Ishikawa (cell line): ENCODE data around the gene PRKCSH.
A peak's percentile ranks its signal among the peaks of the same experiment; 100 is the strongest.

ENCODE experiments used
- CEBPB ChIP-seq: IDR thresholded peaks from 2 replicates; pipeline ENCODE4 v1.6.1; 2012
- CREB1 ChIP-seq: IDR thresholded peaks from 2 replicates; pipeline ENCODE4 v1.6.1; 2012; ENCODE audit warnings: low read depth
- EGR1 ChIP-seq: IDR thresholded peaks from 2 replicates; pipeline ENCODE4 v1.6.1; 2012
- EP300 ChIP-seq: IDR thresholded peaks from 2 replicates; pipeline ENCODE4 v1.6.1; 2012; ENCODE audit warnings: borderline replicate concordance
- FOXM1 ChIP-seq: IDR thresholded peaks from 2 replicates; pipeline ENCODE4 v1.6.1; 2012; ENCODE audit warnings: low read depth, borderline replicate concordance
- NFIC ChIP-seq: IDR thresholded peaks from 2 replicates; pipeline ENCODE4 v1.6.1; 2012
- RAD21 ChIP-seq: IDR thresholded peaks from 2 replicates; pipeline ENCODE4 v1.6.1; 2012; ENCODE audit warnings: low read depth
- TAF1 ChIP-seq: IDR thresholded peaks from 2 replicates; pipeline ENCODE4 v1.6.1; 2012; ENCODE audit warnings: low read depth, mild to moderate bottlenecking
- TCF12 ChIP-seq: IDR thresholded peaks from 2 replicates; pipeline ENCODE4 v1.6.1; 2012; ENCODE audit warnings: low read depth
- TEAD4 ChIP-seq: IDR thresholded peaks from 2 replicates; pipeline ENCODE4 v1.6.1; 2012
- YY1 ChIP-seq: IDR thresholded peaks from 2 replicates; pipeline ENCODE4 v1.6.1; 2012; ENCODE audit warnings: low read depth
- ZBTB7A ChIP-seq: IDR thresholded peaks from 2 replicates; pipeline ENCODE4 v1.6.1; 2012; ENCODE audit warnings: low read depth
- TF ChIP-seq, protein P1 (sequence below): IDR thresholded peaks from 2 replicates; pipeline ENCODE4 v1.6.1; 2012
- TF ChIP-seq, protein P2 (sequence below): IDR thresholded peaks from 2 replicates; pipeline ENCODE4 v1.6.1; 2012; ENCODE audit warnings: low read depth, mild to moderate bottlenecking
- TF ChIP-seq, protein P3 (sequence below): IDR thresholded peaks from 2 replicates; pipeline ENCODE4 v1.6.1; 2012

The PRKCSH gene

DNA sequence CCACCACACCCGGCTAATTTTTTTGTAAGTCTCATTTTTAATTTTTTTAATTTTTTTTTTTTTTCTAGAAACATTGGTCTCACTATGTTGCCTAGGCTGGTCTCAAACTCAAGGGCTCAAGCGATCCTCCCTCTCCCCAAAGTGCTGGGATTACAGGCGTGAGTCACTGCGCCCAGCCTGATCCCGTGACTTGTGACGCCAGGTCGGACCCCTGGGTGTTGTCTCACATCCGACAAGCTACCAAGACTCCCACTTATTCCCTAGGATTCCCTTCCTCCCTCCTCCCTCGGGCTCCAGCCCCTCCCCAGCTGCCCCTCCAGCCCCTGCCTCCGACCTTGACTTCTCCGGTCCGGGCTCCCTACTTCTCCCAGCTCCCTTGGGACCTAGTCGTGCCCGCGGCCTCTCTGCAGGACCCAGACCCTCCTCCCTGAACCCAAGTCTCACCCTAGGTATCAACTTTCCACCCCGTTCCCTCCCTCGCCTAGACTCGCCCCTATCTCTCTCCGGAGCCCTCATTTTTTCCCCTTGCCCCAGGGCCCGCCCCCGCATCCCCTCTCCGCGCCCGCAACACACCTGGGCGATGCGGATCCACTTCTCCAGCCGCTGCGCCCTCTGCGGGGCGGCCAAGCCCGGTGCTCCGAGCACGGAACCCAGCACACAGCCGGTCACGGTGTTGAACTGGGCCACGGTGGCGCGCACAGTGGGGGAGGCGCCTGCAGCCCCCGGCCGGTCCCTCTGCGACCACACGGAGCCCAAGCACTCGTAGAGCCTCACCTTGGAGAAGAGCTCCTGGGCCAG, 29.4 kb upstream of the PRKCSH start:
- TF ChIP-seq EP300, result no peak
- TF ChIP-seq, protein P1, sequence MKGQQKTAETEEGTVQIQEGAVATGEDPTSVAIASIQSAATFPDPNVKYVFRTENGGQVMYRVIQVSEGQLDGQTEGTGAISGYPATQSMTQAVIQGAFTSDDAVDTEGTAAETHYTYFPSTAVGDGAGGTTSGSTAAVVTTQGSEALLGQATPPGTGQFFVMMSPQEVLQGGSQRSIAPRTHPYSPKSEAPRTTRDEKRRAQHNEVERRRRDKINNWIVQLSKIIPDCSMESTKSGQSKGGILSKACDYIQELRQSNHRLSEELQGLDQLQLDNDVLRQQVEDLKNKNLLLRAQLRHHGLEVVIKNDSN, result no peak

DNA sequence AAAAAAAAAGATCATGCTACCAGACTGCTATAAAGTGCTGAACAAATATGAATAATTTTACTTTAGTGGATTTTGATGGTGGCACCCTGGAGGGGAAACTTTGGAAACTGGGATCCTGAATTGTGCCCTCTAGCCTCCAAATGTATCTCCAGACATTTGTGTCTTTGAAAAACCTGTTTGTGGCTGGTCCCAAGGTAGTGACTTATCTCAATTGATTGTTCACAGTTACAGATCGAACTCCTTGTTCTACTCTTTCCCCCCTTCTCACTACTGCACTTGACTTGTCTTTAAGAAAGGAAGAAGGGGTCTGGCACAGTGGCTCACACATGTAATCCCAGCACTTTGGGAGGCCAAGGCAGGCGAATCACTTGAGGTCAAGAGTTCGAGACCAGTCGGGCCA, 26.8 kb upstream of the PRKCSH start:
- TF ChIP-seq EP300 (no peak), YY1 (no peak), TCF12 (no peak), ZBTB7A (no peak), CEBPB (no peak), FOXM1 (no peak), CREB1 (no peak), RAD21 (no peak), TEAD4 (no peak), NFIC (no peak), EGR1 (no peak)
- TF ChIP-seq, protein P1, result no peak

DNA sequence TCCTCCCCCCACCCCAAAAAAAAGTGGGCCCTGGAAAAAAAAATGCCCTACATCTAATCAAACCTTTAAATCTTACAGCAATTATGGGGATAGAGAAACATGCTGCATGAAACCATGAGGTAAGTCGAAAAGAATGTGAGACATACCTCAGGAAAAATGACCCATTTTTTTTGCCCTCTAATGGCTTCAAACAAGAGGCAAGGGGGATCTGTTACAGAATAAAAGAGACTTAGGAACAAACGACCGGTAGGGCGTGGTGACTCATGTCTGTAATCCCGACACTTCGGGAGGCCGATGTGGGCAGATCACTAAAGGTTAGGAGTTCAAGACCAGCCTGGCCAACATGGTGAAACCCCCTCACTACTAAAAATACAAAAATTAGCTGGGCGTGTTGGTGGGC, 24.8 kb upstream of the PRKCSH start:
- TF ChIP-seq ZBTB7A, result no peak
- TF ChIP-seq CREB1, result no peak
- TF ChIP-seq EP300, result peak; percentile 14; the same call in 1 of the 2 replicates
- TF ChIP-seq TCF12, result no peak
- no peak for TF ChIP-seq RAD21
- no peak for TF ChIP-seq CEBPB
- TF ChIP-seq TEAD4, result peak; percentile 59

DNA sequence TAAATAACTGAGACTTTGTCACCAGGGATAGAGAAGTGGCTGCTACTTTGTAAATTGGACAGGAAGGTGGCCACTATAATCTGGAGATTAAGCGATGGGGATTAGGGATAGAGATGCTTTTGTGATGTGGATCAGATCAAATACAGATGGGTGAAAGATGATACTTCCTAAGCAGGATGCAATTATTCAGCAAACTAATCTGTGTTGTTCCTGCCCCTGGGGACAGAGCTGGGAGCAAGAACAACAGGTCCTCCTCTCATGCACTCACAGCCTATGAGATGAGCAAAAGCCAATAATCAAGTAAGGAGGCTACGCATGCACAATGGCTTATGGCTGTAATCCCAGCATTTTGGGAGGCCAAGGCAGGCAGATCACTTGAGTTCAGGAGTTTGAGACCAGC, 20.9 kb upstream of the PRKCSH start:
- TF ChIP-seq, protein P2, sequence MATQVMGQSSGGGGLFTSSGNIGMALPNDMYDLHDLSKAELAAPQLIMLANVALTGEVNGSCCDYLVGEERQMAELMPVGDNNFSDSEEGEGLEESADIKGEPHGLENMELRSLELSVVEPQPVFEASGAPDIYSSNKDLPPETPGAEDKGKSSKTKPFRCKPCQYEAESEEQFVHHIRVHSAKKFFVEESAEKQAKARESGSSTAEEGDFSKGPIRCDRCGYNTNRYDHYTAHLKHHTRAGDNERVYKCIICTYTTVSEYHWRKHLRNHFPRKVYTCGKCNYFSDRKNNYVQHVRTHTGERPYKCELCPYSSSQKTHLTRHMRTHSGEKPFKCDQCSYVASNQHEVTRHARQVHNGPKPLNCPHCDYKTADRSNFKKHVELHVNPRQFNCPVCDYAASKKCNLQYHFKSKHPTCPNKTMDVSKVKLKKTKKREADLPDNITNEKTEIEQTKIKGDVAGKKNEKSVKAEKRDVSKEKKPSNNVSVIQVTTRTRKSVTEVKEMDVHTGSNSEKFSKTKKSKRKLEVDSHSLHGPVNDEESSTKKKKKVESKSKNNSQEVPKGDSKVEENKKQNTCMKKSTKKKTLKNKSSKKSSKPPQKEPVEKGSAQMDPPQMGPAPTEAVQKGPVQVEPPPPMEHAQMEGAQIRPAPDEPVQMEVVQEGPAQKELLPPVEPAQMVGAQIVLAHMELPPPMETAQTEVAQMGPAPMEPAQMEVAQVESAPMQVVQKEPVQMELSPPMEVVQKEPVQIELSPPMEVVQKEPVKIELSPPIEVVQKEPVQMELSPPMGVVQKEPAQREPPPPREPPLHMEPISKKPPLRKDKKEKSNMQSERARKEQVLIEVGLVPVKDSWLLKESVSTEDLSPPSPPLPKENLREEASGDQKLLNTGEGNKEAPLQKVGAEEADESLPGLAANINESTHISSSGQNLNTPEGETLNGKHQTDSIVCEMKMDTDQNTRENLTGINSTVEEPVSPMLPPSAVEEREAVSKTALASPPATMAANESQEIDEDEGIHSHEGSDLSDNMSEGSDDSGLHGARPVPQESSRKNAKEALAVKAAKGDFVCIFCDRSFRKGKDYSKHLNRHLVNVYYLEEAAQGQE, result no peak
- no peak for TF ChIP-seq CREB1
- no peak for TF ChIP-seq EP300

DNA sequence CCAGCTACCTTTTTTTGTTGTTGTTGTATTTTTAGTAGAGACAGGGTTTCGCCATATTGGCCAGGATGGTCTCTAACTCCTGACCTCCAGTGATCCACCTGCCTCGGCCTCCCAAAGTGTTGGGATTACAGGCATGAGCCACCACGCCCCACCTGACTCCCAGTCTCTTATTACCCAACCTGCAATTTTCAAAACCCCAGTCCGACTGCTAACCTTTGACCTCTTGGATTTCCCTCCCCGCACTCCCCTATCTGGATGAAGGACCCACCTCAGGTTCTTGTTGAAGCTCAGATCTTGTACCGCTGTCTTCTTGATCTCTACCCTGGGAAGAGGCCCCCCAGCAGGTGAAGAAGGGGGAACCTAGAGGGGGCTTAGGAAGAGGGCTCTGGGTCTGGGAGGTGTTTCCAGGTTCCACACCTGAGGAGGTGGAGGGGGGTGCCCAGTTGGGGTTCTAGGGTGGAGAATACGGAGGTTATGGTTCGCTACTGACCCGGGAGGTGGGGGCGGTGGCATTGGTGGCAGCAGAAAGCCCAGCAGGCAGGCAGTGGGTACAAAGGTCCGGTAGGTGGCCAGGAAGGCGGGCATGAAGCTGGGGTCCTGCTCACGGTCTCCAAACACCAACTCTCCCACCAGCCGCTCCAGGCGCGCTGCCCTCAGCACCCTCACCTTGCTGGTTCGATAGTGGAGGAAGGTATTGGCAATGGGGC, 18.9 kb upstream of the PRKCSH start:
- TF ChIP-seq CREB1 (no peak), TEAD4 (no peak), ZBTB7A (no peak), TCF12 (no peak)
- TF ChIP-seq, protein P3, sequence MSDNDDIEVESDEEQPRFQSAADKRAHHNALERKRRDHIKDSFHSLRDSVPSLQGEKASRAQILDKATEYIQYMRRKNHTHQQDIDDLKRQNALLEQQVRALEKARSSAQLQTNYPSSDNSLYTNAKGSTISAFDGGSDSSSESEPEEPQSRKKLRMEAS, result no peak

DNA sequence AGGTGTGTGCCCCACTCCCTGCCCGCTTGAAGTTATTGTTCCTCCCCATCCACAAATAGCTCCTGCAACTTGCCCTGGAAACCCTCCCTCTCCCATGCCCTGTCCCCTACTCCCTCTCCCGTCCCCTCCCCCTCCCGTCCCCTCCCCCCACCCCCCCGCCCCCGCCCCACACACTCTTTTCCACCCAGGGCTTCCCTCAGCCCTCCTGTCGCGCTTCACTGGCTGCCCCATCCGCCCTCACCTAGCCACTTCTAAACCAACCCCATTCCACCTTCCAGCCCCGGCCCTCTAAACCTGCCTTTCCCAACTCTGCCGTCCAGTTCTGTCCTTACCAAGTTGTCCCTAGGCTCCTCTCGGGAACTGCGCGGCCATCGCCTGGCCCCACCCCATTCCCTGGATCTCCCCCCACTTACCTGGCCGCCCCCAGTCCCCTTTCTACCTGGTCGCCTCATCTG, 17.3 kb upstream of the PRKCSH start:
- TF ChIP-seq TCF12 (no peak), RAD21 (no peak), ZBTB7A (no peak), CREB1 (no peak), YY1 (no peak), EP300 (no peak), TAF1 (peak; percentile 20; the same call in 1 of the 2 replicates), EGR1 (0 out of 2 replicates have a peak, but pooled peaks have one; percentile 39)
- TF ChIP-seq, protein P1, result no peak

DNA sequence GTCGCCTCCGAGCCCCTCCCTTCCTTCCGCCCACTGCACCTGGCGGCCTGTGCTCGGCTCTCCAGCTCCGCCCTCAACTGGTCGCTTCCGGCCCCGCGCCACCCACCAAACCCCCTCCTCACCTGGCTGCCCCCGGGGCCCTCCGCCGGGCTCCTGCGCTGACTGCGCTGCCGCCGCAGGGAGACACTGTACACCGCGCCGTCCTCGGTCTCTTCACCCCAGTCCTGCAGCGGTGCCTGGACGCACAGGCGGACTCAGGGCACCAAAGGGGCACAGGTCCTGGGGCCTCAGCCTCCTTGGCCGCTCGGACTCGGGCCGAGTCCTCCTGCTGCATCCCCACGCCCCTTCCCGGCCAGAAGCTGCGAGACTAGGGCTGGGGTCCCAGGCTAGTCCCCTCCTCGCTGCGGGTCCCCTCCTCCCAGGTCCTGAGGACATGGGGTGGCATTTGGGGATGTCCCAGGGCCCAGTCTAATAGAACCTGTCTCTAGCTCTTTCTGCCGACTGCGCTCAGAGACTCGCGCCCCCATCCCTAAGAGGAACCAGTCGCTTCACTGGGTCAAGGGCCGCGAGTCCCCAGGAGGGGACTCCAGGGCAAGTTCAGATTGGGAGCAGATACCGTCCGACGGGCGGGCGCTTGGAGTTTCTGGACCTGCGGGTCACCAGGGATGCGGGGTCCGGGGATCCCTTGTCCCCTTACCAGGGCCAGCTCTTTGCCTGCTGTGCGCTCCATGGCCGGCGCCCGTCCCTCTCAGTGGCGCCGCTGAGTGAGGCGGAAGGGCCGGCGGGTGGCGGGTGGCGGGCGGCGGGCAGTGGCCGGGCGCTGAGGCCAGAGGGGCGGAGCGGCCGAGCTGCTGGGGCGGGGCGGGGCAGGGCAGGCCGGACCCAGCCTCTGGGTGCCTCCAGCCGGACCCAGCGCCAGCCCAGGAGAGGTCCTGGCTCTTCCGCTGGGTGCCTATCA, 16.6 kb upstream of the PRKCSH start, which contains the start of gene RGL3:
TSS of gene RGL3 (minus strand) at position 766 of the 958 bp plus-strand sequence. CDS start at position 730, 36 bp downstream.
- TF ChIP-seq TCF12, result peak; percentile 24; the same call in 1 of the 2 replicates
- TF ChIP-seq, protein P3, result peak; percentile 32; the same call in 1 of the 2 replicates
- TF ChIP-seq ZBTB7A, result peak; percentile 99
- TF ChIP-seq, protein P1, result no peak
- 0 out of 2 replicates have a peak, but pooled peaks have one; percentile 2 for TF ChIP-seq TAF1
- TF ChIP-seq YY1, result 0 out of 2 replicates have a peak, but pooled peaks have one; percentile 29
- TF ChIP-seq NFIC, result no peak
- no peak for TF ChIP-seq CREB1
- TF ChIP-seq EGR1, result no peak
- TF ChIP-seq CEBPB, result no peak
- TF ChIP-seq RAD21, result no peak
- no peak for TF ChIP-seq FOXM1
- TF ChIP-seq TEAD4, result no peak
- no peak for TF ChIP-seq EP300
- TF ChIP-seq, protein P2, result no peak
